A549 treated with AZD9567 at 1 μM for 4 hours (cell line): Measurements from ENCODE around the gene FAM151A. TPM values are rescaled to one million over a fixed set of nuclear protein-coding genes. Genes with fewer than 3 reads are reported as not detected.

Experiments used
- total RNA-seq: library from RNA; stranded (reverse); fragments of 200-300 nt; extraction: Qiagen RNA extraction; gene quantifications from 5 replicates; pipeline ENCODE4 v1.2.3, GENCODE V29; 2022; ENCODE audit not compliant: insufficient read depth

FAM151A gene
- 0.03 to 0.07 TPM (median 0.06 TPM) in 4 of 5 replicates, not detected in the other for total RNA-seq

DNA sequence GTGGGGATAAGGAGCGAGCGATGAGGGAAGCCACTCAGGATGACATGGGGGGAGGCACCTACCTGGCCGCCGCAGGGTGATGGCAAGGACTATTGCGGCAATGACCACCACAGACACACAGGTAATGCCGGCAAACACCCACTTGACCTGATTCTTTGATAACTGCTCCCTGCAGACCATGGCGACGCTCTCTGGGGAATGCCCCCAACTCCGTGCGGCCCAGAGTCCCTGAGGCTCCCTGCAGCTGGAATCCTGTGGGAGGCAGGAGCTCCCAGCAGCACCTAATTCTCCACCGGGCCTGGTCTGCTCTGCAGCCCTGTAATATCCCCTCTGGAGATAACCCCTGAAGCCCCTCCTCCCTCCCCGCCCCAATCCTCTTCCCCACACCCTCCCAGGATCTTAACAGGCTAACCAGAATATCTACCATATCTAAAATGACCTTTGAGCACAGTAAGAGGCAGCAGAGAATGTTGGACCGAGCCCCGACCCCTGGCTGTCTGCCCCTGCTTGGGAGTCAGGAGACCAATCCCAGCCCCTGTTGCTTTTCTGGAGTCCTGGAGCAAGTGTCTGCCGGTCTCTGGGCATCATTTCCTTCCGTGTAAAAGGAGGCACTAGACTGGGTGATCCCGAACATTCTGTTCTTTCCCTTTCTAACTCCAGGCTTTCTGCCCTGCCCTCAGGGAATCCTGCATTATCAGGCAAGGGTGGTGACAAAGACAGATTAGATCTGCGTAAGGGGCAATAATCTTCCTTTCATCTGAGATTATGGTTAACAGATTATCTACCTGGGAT lies at the start of gene FAM151A:
Gene FAM151A (minus strand): TSS at position 310 of the 792 bp plus-strand sequence. CDS start 130 bp downstream, at position 180.

DNA sequence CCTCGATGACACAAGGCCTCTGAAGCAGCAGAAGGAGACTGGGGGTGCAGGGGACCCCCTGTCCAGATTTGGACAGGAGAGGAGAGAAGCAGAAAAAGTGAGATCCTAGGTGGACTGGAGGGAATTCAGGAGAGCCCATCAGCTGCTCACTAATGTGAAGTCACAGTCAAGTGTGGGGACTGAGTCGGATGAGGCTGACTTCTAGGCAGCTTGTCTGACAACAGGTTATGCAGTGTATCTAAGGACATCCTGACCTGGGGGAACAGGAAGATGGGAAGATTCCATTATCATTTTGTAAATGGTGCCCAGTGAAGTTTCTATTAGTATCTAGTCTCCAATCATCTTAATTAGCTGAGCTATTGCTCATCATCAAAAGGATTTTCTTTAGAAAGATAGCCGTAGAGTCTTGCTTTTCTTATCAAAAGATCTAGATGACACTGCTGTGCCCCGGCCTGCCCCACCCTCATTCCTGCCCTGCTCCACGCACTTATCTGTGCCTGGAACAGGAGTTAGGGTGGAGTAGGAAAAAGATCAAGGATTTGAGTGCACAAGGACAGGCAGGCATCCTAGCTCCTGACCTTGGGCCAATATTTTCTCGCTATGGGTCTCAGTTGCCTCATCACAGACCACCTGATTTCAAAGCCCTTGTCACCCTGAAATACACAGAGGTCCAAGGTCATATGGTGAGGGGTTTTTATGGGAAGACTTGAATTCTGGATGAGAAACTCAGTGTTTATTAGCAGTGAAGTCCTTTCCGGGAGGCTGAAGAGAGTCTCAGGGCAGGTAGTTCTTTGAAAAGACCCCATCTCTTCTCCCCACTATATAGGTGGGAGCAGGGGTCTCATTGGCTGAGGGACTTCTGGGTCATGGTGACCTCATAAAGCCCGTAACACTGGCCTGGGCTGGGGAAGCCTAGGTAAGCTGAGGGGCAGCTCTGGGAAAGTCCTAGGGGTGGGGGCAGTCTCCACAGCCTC lies 17.8 kb upstream of the FAM151A start, which contains the start of gene MROH7:
Gene MROH7 (plus strand): TSS at position 924 of the 974 bp plus-strand sequence. CDS start 11,141 bp downstream, outside the sequence.

Other genes starting within 250 kb of the FAM151A start
- 6.2 to 7.6 TPM (median 6.3 TPM) in 5 replicates for gene SSBP3, start 217.1 kb downstream of the FAM151A start, total RNA-seq
- gene ACOT11, start 75.3 kb downstream of the FAM151A start, total RNA-seq, result 1.6 to 2.6 TPM (median 2.1 TPM) in 5 replicates
- gene MROH7, start 18.3 kb upstream of the FAM151A start, total RNA-seq, result 0.02 TPM in 1 of 5 replicates, not detected in the others
- 26.8 to 29.7 TPM (median 27.7 TPM) in 5 replicates for gene TTC4, start 92.3 kb upstream of the FAM151A start, total RNA-seq
- gene PARS2, start 141.0 kb upstream of the FAM151A start, total RNA-seq, result 3.9 to 5.7 TPM (median 5.1 TPM) in 5 replicates
- gene TTC22, start 177.8 kb upstream of the FAM151A start, total RNA-seq, result not detected in 5 replicates